Hepatocyte (in vitro differentiated cells): ENCODE results near the gene DNAH6. TPM values are rescaled to one million over a fixed set of nuclear protein-coding genes. Genes with fewer than 3 reads are reported as not detected.

Source experiments
- DNase-seq: peaks from one replicate; pipeline ENCODE4 v3.0.0-alpha.2; 2016; ENCODE audit warnings: low spot score
- H2AFZ ChIP-seq: fragments of 200-600 bp; sonication (generic); 2 replicates; pipeline ENCODE4 v1.6.0; 2016; ENCODE audit warnings: antibody characterized with exemption, mild to moderate bottlenecking
- H3K27ac ChIP-seq: fragments of 200-600 bp; sonication (generic); 2 replicates; pipeline ENCODE4 v1.5.1; 2016; ENCODE audit warnings: mild to moderate bottlenecking
- H3K27me3 ChIP-seq: fragments of 200-600 bp; sonication (generic); 2 replicates; pipeline ENCODE4 v1.6.1; 2016
- H3K36me3 ChIP-seq: fragments of 200-600 bp; sonication (generic); replicated peaks from 2 replicates; pipeline ENCODE4 v1.5.1; 2016; ENCODE audit warnings: low read depth; ENCODE audit not compliant: insufficient read depth
- H3K4me1 ChIP-seq: fragments of 200-600 bp; sonication (generic); 2 replicates; pipeline ENCODE4 v1.5.1; 2016; ENCODE audit warnings: mild to moderate bottlenecking, moderate library complexity; ENCODE audit not compliant: insufficient read depth
- H3K4me2 ChIP-seq: fragments of 200-600 bp; sonication (generic); 2 replicates; pipeline ENCODE4 v1.6.0; 2016
- H3K4me3 ChIP-seq: fragments of 200-600 bp; sonication (generic); 2 replicates; pipeline ENCODE4 v1.5.1; 2016; ENCODE audit warnings: mild to moderate bottlenecking
- H3K79me2 ChIP-seq: fragments of 200-600 bp; sonication (generic); 2 replicates; pipeline ENCODE4 v1.6.0; 2017; ENCODE audit warnings: mild to moderate bottlenecking
- H3K9me2 ChIP-seq: fragments of 200-600 bp; sonication (generic); replicated peaks from 2 replicates; pipeline ENCODE4 v1.6.0; 2017; ENCODE audit warnings: mild to moderate bottlenecking; ENCODE audit not compliant: insufficient read depth
- H3K9me3 ChIP-seq: fragments of 200-600 bp; sonication (generic); 2 replicates; pipeline ENCODE4 v1.5.1; 2016; ENCODE audit warnings: low read depth, mild to moderate bottlenecking
- H4K20me1 ChIP-seq: fragments of 200-600 bp; sonication (generic); 2 replicates; pipeline ENCODE4 v1.6.0; 2016; ENCODE audit warnings: mild to moderate bottlenecking; ENCODE audit not compliant: insufficient read depth, poor library complexity, severe bottlenecking
- CTCF ChIP-seq: fragments of 200-600 bp; sonication (generic); IDR thresholded peaks from 2 replicates; pipeline ENCODE4 v1.5.1; 2016; ENCODE audit warnings: antibody characterized with exemption, mild to moderate bottlenecking; ENCODE audit not compliant: poor library complexity
- EZH2 ChIP-seq: fragments of 200-600 bp; sonication (generic); IDR thresholded peaks from 2 replicates; pipeline ENCODE4 v1.6.1; 2016; ENCODE audit warnings: antibody characterized with exemption, mild to moderate bottlenecking, borderline replicate concordance
- EZH2phosphoT487 ChIP-seq: fragments of 200-600 bp; sonication (generic); IDR thresholded peaks from one replicate; pipeline ENCODE4 v1.6.1; 2018; ENCODE audit warnings: antibody characterized with exemption, mild to moderate bottlenecking, low read depth, moderate library complexity; ENCODE audit not compliant: unreplicated experiment, severe bottlenecking
- WGBS: methylation state at CpG from one replicate; pipeline ENCODE4 v1.1.6; 2016; ENCODE audit warnings: low lambda C conversion rate; ENCODE audit errors: missing lambda C conversion rate; 5-methylcytosine and 5-hydroxymethylcytosine counted together
- polyA plus RNA-seq: library from polyadenylated mRNA; unstranded; fragments of >200 nt; fragmentation: Nextera tagmentation; extraction: Ambion mirVana; gene quantifications from 2 replicates; pipeline ENCODE4 v1.2.1, GENCODE V29; 2016
- total RNA-seq: library from RNA; depleted of rRNA; stranded (reverse); fragments of >200 nt; gene quantifications from 2 replicates; pipeline ENCODE4 v1.2.3, GENCODE V29; 2014

The DNAH6 gene
- total and polyA plus RNA-seq, 2 experiments from 2014 or later: 1.0 to 1.2 TPM

GRCh38 chr2:84649058-84649457 is 132.8 kb downstream of the DNAH6 start:
- H3K27ac ChIP-seq: no peak overlapping the region
- no peak for TF ChIP-seq CTCF
- TF ChIP-seq EZH2: no peak
- TF ChIP-seq EZH2phosphoT487: no peak
- H3K9me2 ChIP-seq: no peaks in the 10 kb centered on the region
- no peaks in the 10 kb centered on the region for H3K79me2 ChIP-seq
- no peak overlapping the region for H2AFZ ChIP-seq
- H3K9me3 ChIP-seq: no peaks in the 10 kb centered on the region
- no peak overlapping the region for H3K4me2 ChIP-seq
- no peaks in the 10 kb centered on the region for H3K27me3 ChIP-seq
- no peaks in the 10 kb centered on the region for H3K36me3 ChIP-seq
- DNase-seq: no peak
- H3K4me1 ChIP-seq: no peaks in the 10 kb centered on the region
- no peak overlapping the region for H3K4me3 ChIP-seq
- 92% methylated on average over 4 of the region's 4 CpGs for WGBS
- no peaks in the 10 kb centered on the region for H4K20me1 ChIP-seq

GRCh38 chr2:84649487-84650142 is 133.3 kb downstream of the DNAH6 start:
- no peak for DNase-seq
- TF ChIP-seq EZH2 (no peak), CTCF (no peak), EZH2phosphoT487 (no peak)
- Histone ChIP-seq H2AFZ (no peak overlapping the region), H3K9me2 (no peaks in the 10 kb centered on the region), H3K27ac (no peak overlapping the region), H4K20me1 (no peaks in the 10 kb centered on the region), H3K9me3 (no peaks in the 10 kb centered on the region), H3K36me3 (no peaks in the 10 kb centered on the region), H3K79me2 (no peaks in the 10 kb centered on the region), H3K4me2 (no peak overlapping the region), H3K4me3 (no peak overlapping the region), H3K4me1 (no peaks in the 10 kb centered on the region), H3K27me3 (no peaks in the 10 kb centered on the region)
- WGBS: 74% methylated on average over 2 of the region's 2 CpGs

- TF ChIP-seq CTCF (no peak), EZH2 (no peak), EZH2phosphoT487 (no peak)
- no peaks in the 10 kb centered on the region for H3K36me3 ChIP-seq
- WGBS: 94% methylated on average over 1 of the region's 1 CpG
Measured at GRCh38 chr2:84652431-84652830, 136.1 kb downstream of the DNAH6 start.

GRCh38 chr2:84653302-84653701 is 137.0 kb downstream of the DNAH6 start:
- no peak overlapping the region for H2AFZ ChIP-seq
- H4K20me1 ChIP-seq: no peaks in the 10 kb centered on the region
- H3K4me3 ChIP-seq: no peak overlapping the region
- H3K4me1 ChIP-seq: no peaks in the 10 kb centered on the region
- TF ChIP-seq CTCF (no peak), EZH2 (no peak), EZH2phosphoT487 (no peak)
- no peak for DNase-seq
- H3K36me3 ChIP-seq: no peaks in the 10 kb centered on the region
- no peak overlapping the region for H3K27ac ChIP-seq
- no peaks in the 10 kb centered on the region for H3K79me2 ChIP-seq
- WGBS: 91% methylated on average over 3 of the region's 3 CpGs
- no peaks in the 10 kb centered on the region for H3K9me2 ChIP-seq
- H3K27me3 ChIP-seq: no peaks in the 10 kb centered on the region
- H3K4me2 ChIP-seq: no peak overlapping the region
- H3K9me3 ChIP-seq: no peaks in the 10 kb centered on the region

More at GRCh38 chr2:84652431-84652830, 136.1 kb downstream of the DNAH6 start:
- no peak overlapping the region for H3K4me3 ChIP-seq
- no peak for DNase-seq
- no peaks in the 10 kb centered on the region for H3K9me3 ChIP-seq
- H3K9me2 ChIP-seq: no peaks in the 10 kb centered on the region
- no peaks in the 10 kb centered on the region for H3K79me2 ChIP-seq
- H3K4me2 ChIP-seq: no peak overlapping the region
- H3K27me3 ChIP-seq: no peaks in the 10 kb centered on the region
- no peaks in the 10 kb centered on the region for H3K4me1 ChIP-seq
- H2AFZ ChIP-seq: no peak overlapping the region
- H4K20me1 ChIP-seq: no peaks in the 10 kb centered on the region
- no peak overlapping the region for H3K27ac ChIP-seq
